CD4-positive, CD25-positive, alpha-beta regulatory T cell (primary cell): Measurements from ENCODE around the gene IL37. TPM values are rescaled to one million over a fixed set of nuclear protein-coding genes. Genes with fewer than 3 reads are reported as not detected.

Experiments
- ATAC-seq, 2 donors: fragments of 150-1000 bp; cut with Tn5 transposase; one replicate each; pipeline ENCODE4 v1.10.0; 2021; ENCODE audit warnings: low read depth in 2 of 2, moderate number of reproducible peaks in 2 of 2, moderate library complexity in 1 of 2
- DNase-seq, 3 donors: peaks; one replicate each; pipeline versions ENCODE4 v3.0.0 to v3.0.0-alpha.2; 2012 to 2022; ENCODE audit warnings: mixed read lengths in 1 of 3
- H3K27ac ChIP-seq: one replicate; pipeline ENCODE4 v1.7.0; 2013; ENCODE audit warnings: mild to moderate bottlenecking, low read length; ENCODE audit not compliant: insufficient read depth, poor library complexity, severe bottlenecking
- H3K27me3 ChIP-seq: one replicate; pipeline ENCODE4 v1.7.0; 2013; ENCODE audit warnings: low read length; ENCODE audit not compliant: control insufficient read depth, insufficient read depth
- H3K36me3 ChIP-seq: one replicate; pipeline ENCODE4 v1.7.0; 2013; ENCODE audit warnings: mild to moderate bottlenecking, low read length, moderate library complexity; ENCODE audit not compliant: control insufficient read depth, insufficient read depth
- H3K4me1 ChIP-seq: 2 replicates; pipeline ENCODE4 v1.7.0; 2013; ENCODE audit warnings: mild to moderate bottlenecking, low read length; ENCODE audit not compliant: insufficient read depth, control insufficient read depth, poor library complexity, severe bottlenecking
- H3K4me3 ChIP-seq: one replicate; pipeline ENCODE4 v1.7.0; 2013; ENCODE audit warnings: low read depth, mild to moderate bottlenecking, low read length, moderate library complexity
- H3K9me3 ChIP-seq, 2 experiments: 1 replicate in 1 of 2; 2 replicates in 1 of 2; pipeline ENCODE4 v1.7.0; 2013; ENCODE audit warnings: low read length in 2 of 2, mild to moderate bottlenecking in 1 of 2, moderate library complexity in 1 of 2; ENCODE audit not compliant: control insufficient read depth in 2 of 2
- H3K27ac Mint-ChIP-seq, 3 donors: one replicate each; pipeline ENCODE4 v1.8.0; 2020 to 2022; ENCODE audit warnings: mild to moderate bottlenecking in 3 of 3, mixed read lengths in 3 of 3, moderate library complexity in 2 of 3
- H3K27me3 Mint-ChIP-seq: one replicate; pipeline ENCODE4 v1.8.0; 2022; ENCODE audit warnings: mild to moderate bottlenecking, mixed read lengths
- H3K36me3 Mint-ChIP-seq: one replicate; pipeline ENCODE4 v1.8.0; 2020; ENCODE audit warnings: mixed read lengths
- H3K4me1 Mint-ChIP-seq, 4 donors: one replicate each; pipeline ENCODE4 v1.8.0; 2020 to 2022; ENCODE audit warnings: mixed read lengths in 4 of 4, mild to moderate bottlenecking in 1 of 4
- H3K4me3 Mint-ChIP-seq, 4 donors: one replicate each; pipeline ENCODE4 v1.8.0; 2020 to 2022; ENCODE audit warnings: mild to moderate bottlenecking in 4 of 4, mixed read lengths in 4 of 4, moderate library complexity in 3 of 4
- H3K9me3 Mint-ChIP-seq, 7 donors: one replicate each; pipeline ENCODE4 v1.8.0; 2020 to 2022; ENCODE audit warnings: mixed read lengths in 7 of 7, mild to moderate bottlenecking in 3 of 7, moderate library complexity in 2 of 7
- polyA plus RNA-seq, 4 donors: library from polyadenylated mRNA; unstranded; fragments of 300-500 nt; fragmentation: Illumina TruSeq; gene quantifications; one replicate each; pipeline ENCODE4 v1.2.3, GENCODE V29; 2021
- total RNA-seq: library from RNA; stranded (reverse); gene quantifications from one replicate; pipeline ENCODE4 v1.2.3, GENCODE V29; 2022

Gene IL37
- total and polyA plus RNA-seq, 5 donors from 2014 or later: not detected

GRCh38 chr2:112917856-112918255 lies 6.9 kb downstream of the IL37 start:
- Histone ChIP-seq H3K9me3 (no peaks in the 10 kb centered on the region), H3K36me3 (no peaks in the 10 kb centered on the region), H3K27me3 (no peaks in the 10 kb centered on the region), H3K27ac (no peak overlapping the region), H3K4me3 (no peak overlapping the region), H3K4me1 (peaks cover 6% of the 10 kb centered on the region)
- Mint-ChIP-seq H3K4me1 (peaks cover 0 to 6% (median 2%) of the 10 kb centered on the region in 4 donors), H3K36me3 (no peaks in the 10 kb centered on the region), H3K27ac (no peak overlapping the region), H3K27me3 (no peaks in the 10 kb centered on the region), H3K4me3 (no peak overlapping the region), H3K9me3 (no peaks in the 10 kb centered on the region)
- no peak for DNase-seq
- no peak for ATAC-seq

- H3K4me1 Mint-ChIP-seq: peaks cover 0 to 6% (median 2%) of the 10 kb centered on the region in 4 donors
- no peak for ATAC-seq
- no peaks in the 10 kb centered on the region for H3K36me3 Mint-ChIP-seq
- H3K36me3 ChIP-seq: no peaks in the 10 kb centered on the region
- no peak overlapping the region for H3K4me3 ChIP-seq
- H3K9me3 Mint-ChIP-seq: no peaks in the 10 kb centered on the region
- peaks cover 6% of the 10 kb centered on the region for H3K4me1 ChIP-seq
- no peaks in the 10 kb centered on the region for H3K27me3 ChIP-seq
- H3K27me3 Mint-ChIP-seq: no peaks in the 10 kb centered on the region
- H3K9me3 ChIP-seq: no peaks in the 10 kb centered on the region
- H3K27ac ChIP-seq: no peak overlapping the region
- no peak overlapping the region for H3K4me3 Mint-ChIP-seq
- no peak overlapping the region for H3K27ac Mint-ChIP-seq
- no peak for DNase-seq
Observed at GRCh38 chr2:112918256-112918655, 7.3 kb downstream of the IL37 start.

DNA sequence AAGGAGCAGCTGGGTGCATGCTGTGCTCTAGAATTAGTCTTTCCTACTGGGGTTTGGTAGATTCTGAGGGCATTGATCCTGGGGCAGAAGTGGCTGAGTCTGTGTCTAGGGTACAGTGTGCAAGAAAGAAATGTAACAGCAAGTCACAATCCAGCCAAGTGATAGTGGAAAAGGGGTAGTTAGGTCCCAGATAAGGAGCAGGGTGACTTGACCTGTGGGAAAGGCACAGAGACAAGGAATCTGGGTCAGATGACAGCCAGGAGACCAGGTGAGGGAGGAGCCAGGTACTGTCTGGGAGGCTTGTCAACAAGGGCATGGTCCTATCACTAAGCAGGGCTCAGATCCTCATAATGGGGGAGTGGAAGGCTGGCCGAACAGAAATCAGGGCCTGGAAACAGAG lies 8.1 kb downstream of the IL37 start:
- H3K36me3 ChIP-seq: no peaks in the 10 kb centered on the region
- H3K9me3 Mint-ChIP-seq: no peaks in the 10 kb centered on the region
- H3K27me3 ChIP-seq: no peaks in the 10 kb centered on the region
- H3K4me3 ChIP-seq: no peak overlapping the region
- no peaks in the 10 kb centered on the region for H3K36me3 Mint-ChIP-seq
- H3K27ac Mint-ChIP-seq: peak overlapping the region in 1 of 3 donors; percentile 52
- H3K4me3 Mint-ChIP-seq: no peak overlapping the region
- no peak overlapping the region for H3K27ac ChIP-seq
- H3K9me3 ChIP-seq: no peaks in the 10 kb centered on the region
- peaks cover 0 to 6% (median 2%) of the 10 kb centered on the region in 4 donors for H3K4me1 Mint-ChIP-seq
- H3K4me1 ChIP-seq: peaks cover 6% of the 10 kb centered on the region
- ATAC-seq (no peak), DNase-seq (no peak)
- H3K27me3 Mint-ChIP-seq: no peaks in the 10 kb centered on the region

DNA sequence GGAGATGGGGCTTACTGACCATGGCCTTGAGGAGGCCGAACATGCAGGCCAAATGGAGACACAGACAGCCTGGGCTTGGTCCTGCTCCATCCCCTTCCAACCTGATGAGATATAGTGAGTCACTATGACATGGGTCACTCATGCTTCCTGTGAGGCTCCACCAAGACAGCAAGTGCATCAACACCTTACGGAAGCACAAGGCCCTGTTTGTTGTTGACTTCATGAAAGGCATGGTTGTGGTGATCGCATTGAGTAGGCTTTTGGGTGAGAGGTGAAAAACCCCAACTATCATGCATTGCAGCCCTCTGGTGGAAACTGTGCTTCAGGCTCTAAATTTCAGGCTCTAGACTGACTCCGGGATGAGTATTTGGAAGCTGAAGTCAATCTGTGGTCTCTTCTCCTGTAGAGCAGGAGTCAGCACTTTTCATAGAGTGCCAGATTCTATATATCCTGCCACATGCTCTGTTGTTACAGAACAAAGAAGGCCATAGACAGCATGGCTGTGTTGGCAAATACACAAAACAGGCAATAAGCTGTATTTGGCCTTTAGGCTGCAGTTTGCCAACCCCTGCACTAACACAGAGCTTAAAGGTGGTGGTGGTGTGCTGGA lies 10.1 kb downstream of the IL37 start:
- Histone ChIP-seq H3K36me3 (no peaks in the 10 kb centered on the region), H3K9me3 (no peaks in the 10 kb centered on the region), H3K27me3 (no peaks in the 10 kb centered on the region), H3K4me1 (peaks cover 6% of the 10 kb centered on the region), H3K4me3 (no peak overlapping the region), H3K27ac (no peak overlapping the region)
- Mint-ChIP-seq H3K4me3 (no peak overlapping the region), H3K36me3 (no peaks in the 10 kb centered on the region), H3K4me1 (no peaks in the 10 kb centered on the region), H3K9me3 (no peaks in the 10 kb centered on the region), H3K27ac (peak overlapping the region in 1 of 3 donors; percentile 42), H3K27me3 (peaks cover 6% of the 10 kb centered on the region)
- DNase-seq (peak in 2 of 3 donors; percentile 5 to 46), ATAC-seq (peak; percentile 51 to 60)

DNA sequence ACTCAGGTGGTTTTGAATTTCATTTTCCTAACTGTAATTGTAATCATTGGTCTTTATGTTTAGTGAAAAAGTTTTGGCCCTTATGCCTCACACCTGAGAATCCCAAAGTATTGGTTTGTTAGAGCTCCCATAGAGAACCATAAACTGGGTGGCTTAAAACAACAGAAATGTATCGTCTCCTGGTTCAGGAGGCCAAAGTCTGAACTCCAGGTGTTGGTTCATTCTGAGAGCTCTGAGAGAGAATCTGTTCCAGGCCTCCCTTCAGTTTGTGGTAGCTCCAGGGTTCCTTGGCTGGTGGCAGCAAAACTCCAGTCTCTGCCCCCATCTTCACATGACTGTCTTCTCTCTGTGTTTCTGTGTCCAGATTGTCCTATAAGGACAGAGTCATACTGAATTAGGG lies 11.0 kb downstream of the IL37 start:
- no peak overlapping the region for H3K4me3 ChIP-seq
- ATAC-seq: no peak
- no peaks in the 10 kb centered on the region for H3K4me1 ChIP-seq
- no peaks in the 10 kb centered on the region for H3K27me3 ChIP-seq
- Mint-ChIP-seq H3K4me1 (no peaks in the 10 kb centered on the region), H3K4me3 (no peak overlapping the region), H3K36me3 (no peaks in the 10 kb centered on the region), H3K9me3 (no peaks in the 10 kb centered on the region), H3K27ac (no peak overlapping the region), H3K27me3 (peaks cover 6% of the 10 kb centered on the region)
- no peak for DNase-seq
- no peak overlapping the region for H3K27ac ChIP-seq
- no peaks in the 10 kb centered on the region for H3K9me3 ChIP-seq
- no peaks in the 10 kb centered on the region for H3K36me3 ChIP-seq

DNA sequence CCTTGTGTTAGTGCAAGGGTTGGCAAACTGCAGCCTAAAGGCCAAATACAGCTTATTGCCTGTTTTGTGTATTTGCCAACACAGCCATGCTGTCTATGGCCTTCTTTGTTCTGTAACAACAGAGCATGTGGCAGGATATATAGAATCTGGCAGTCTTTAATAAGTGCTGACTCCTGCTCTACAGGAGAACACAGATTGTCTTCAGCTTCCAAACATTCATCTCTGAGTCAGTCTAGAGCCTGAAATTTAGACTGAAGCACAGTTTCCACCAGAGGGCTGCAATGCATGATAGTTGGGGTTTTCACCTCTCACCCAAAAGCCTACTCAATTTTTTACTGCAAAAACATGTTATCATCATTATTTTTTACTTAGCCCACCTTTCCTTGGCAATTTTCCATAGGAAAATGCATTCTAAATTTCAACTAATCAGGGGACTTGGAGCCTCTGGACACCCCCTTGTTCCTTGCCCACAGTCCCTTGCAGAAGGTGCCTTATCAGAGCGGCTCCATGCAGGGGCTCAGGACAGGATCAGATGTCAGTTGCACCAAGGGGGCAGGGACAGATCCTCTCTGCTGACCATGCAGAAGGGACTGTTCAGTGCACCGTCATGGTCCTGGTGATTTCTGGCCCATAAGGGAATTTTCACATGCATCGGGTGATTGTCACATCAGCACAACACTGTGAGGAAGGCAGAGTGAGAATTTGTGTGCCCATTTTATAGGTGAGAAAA lies 12.4 kb downstream of the IL37 start:
- H3K4me3 ChIP-seq: no peak overlapping the region
- no peaks in the 10 kb centered on the region for H3K36me3 ChIP-seq
- H3K4me1 Mint-ChIP-seq: no peaks in the 10 kb centered on the region
- no peak for DNase-seq
- H3K4me3 Mint-ChIP-seq: no peak overlapping the region
- H3K9me3 ChIP-seq: no peaks in the 10 kb centered on the region
- no peak for ATAC-seq
- peaks cover 6% of the 10 kb centered on the region for H3K27me3 Mint-ChIP-seq
- no peaks in the 10 kb centered on the region for H3K9me3 Mint-ChIP-seq
- no peak overlapping the region for H3K27ac ChIP-seq
- H3K27me3 ChIP-seq: no peaks in the 10 kb centered on the region
- H3K4me1 ChIP-seq: no peaks in the 10 kb centered on the region
- no peaks in the 10 kb centered on the region for H3K36me3 Mint-ChIP-seq
- no peak overlapping the region for H3K27ac Mint-ChIP-seq

DNA sequence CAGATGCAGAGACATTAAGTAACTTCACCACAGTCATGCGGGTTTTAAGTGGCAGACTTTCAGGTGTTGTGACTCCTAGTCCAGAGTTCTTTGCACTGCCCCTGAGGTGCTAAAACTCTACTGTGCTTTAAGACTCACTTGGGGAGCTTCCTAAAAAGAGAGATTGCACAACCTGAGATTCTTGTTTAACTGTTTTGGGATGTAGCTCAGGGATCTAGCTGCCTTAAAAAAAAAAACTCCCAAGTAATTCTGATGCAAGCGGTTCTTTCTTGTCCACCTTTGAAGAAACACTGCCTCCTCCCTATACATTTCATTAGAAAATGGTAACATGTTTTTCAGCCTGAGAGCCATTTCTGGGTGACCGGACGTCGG lies 13.0 kb downstream of the IL37 start:
- H3K27ac ChIP-seq: no peak overlapping the region
- no peaks in the 10 kb centered on the region for H3K9me3 ChIP-seq
- DNase-seq (no peak), ATAC-seq (no peak)
- H3K4me1 ChIP-seq: no peaks in the 10 kb centered on the region
- H3K9me3 Mint-ChIP-seq: peaks cover 0 to 1% (median 0%) of the 10 kb centered on the region in 7 donors
- peak overlapping the region in 1 of 3 donors; percentile 37 for H3K27ac Mint-ChIP-seq
- H3K27me3 Mint-ChIP-seq: peaks cover 6% of the 10 kb centered on the region
- no peak overlapping the region for H3K4me3 ChIP-seq
- no peaks in the 10 kb centered on the region for H3K36me3 Mint-ChIP-seq
- H3K4me1 Mint-ChIP-seq: no peaks in the 10 kb centered on the region
- H3K36me3 ChIP-seq: no peaks in the 10 kb centered on the region
- no peak overlapping the region for H3K4me3 Mint-ChIP-seq
- H3K27me3 ChIP-seq: no peaks in the 10 kb centered on the region

- Histone ChIP-seq H3K27ac (no peak overlapping the region), H3K9me3 (no peaks in the 10 kb centered on the region), H3K4me3 (no peak overlapping the region), H3K36me3 (no peaks in the 10 kb centered on the region), H3K27me3 (no peaks in the 10 kb centered on the region), H3K4me1 (no peaks in the 10 kb centered on the region)
- no peak for ATAC-seq
- Mint-ChIP-seq H3K4me1 (no peaks in the 10 kb centered on the region), H3K4me3 (no peak overlapping the region), H3K27ac (peak overlapping the region in 1 of 3 donors; percentile 37), H3K9me3 (peaks cover 0 to 1% (median 0%) of the 10 kb centered on the region in 7 donors), H3K27me3 (peaks cover 6% of the 10 kb centered on the region), H3K36me3 (no peaks in the 10 kb centered on the region)
- no peak for DNase-seq
Observed at GRCh38 chr2:112924360-112924759, 13.4 kb downstream of the IL37 start.
